Measurements from ENCODE around the gene ZCCHC14.
"Not testable (repeated sequence)": the region's sequence is repeated elsewhere in the genome, so short reads cannot be mapped to it uniquely, and the experiment has no call there.

DNA sequence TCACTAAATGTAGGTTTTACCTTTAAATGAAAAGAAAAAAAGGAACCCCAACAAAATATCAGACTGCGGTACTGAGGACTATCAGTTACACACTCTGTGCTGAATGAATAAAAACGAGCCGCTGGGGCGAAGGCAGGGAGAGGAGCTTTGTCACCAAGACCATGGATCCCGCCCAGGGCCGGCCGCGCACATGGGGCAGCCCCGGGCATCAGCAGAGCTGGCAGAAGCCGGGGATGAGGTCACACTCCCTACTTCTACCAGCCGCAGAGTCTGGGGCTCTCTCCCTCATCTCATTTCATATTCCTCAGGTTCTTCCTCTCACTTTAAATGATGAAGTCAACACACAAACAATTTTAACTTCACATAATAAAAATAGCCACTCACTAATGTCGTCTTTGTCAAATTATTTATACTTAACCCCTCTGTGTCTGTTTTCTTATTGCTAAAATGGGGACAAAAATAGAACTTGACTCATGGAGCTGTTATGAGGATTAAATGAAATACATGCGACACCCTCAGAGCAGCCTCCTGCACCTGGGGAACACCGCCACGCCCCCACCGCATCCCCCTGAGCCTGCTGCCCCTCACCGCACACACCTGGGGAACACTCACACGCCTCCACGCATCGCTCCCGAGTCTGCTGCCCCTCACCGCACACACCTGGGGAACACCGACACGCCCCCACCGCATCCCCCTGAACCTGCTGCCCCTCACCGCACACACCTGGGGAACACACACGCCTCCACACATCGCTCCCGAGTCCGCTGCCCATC lies 15.4 kb downstream of the ZCCHC14 start:
- not testable (repeated sequence) for TF ChIP-seq POLR2AphosphoS5 (IDR thresholded peaks at IDR 0.05; ENCODE audit: low read depth, low read length); TAF1 (IDR thresholded peaks at IDR 0.05; ENCODE audit: low read depth, low read length); POLR2A (IDR thresholded peaks at IDR 0.05; ENCODE audit: low read depth, low read length); PAX5 (IDR thresholded peaks at IDR 0.05; ENCODE audit: insufficient read depth, low read length, severe bottlenecking)
